Chondrocyte (in vitro differentiated cells): ENCODE data around the gene LYVE1. TPM values are rescaled to one million over a fixed set of nuclear protein-coding genes. Genes with fewer than 3 reads are reported as not detected.
"Not testable (repeated sequence)": the region's sequence is repeated elsewhere in the genome, so short reads cannot be mapped to it uniquely, and the experiment has no call there.

Experiments
- DNase-seq: peaks from one replicate; pipeline ENCODE4 v3.0.0; 2021; ENCODE audit warnings: mixed read lengths, low spot score
- H3K27ac Mint-ChIP-seq: one replicate; pipeline ENCODE4 v1.8.0; 2021; ENCODE audit warnings: mild to moderate bottlenecking, moderate library complexity, mixed read lengths; ENCODE audit not compliant: unreplicated experiment
- H3K27me3 Mint-ChIP-seq: 2 replicates; pipeline ENCODE4 v1.8.0; 2021; ENCODE audit warnings: low read depth, mixed read lengths
- H3K36me3 Mint-ChIP-seq: 2 replicates; pipeline ENCODE4 v1.8.0; 2021; ENCODE audit warnings: low read depth, mixed read lengths
- H3K4me1 Mint-ChIP-seq: 2 replicates; pipeline ENCODE4 v1.8.0; 2021; ENCODE audit warnings: low read depth, mild to moderate bottlenecking, mixed read lengths
- H3K4me3 Mint-ChIP-seq: one replicate; pipeline ENCODE4 v1.8.0; 2021; ENCODE audit warnings: mild to moderate bottlenecking, moderate library complexity, mixed read lengths; ENCODE audit not compliant: unreplicated experiment
- H3K9me3 Mint-ChIP-seq: 2 replicates; pipeline ENCODE4 v1.8.0; 2021; ENCODE audit warnings: low read depth, mixed read lengths
- CTCF ChIP-seq: fragments of 200-600 bp; sonication (generic); IDR thresholded peaks from 2 replicates; pipeline ENCODE4 v1.5.0; 2021; ENCODE audit warnings: antibody characterized with exemption, mild to moderate bottlenecking, moderate library complexity
- total RNA-seq: library from RNA; stranded (reverse); gene quantifications from 3 replicates; pipeline ENCODE4 v1.2.1, GENCODE V29; 2021

LYVE1 gene
- total RNA-seq, 1 donor from 2014 or later: 3.5 TPM

GRCh38 chr11:10599388-10600175, 31.1 kb upstream of the LYVE1 start:
- Mint-ChIP-seq H3K4me1 (peaks cover 45% of the 10 kb centered on the region), H3K9me3 (peaks cover 7% of the 10 kb centered on the region)

GRCh38 chr11:10598816-10599215, 30.4 kb upstream of the LYVE1 start:
- H3K4me3 Mint-ChIP-seq: no peak overlapping the region
- H3K36me3 Mint-ChIP-seq: peaks cover 25% of the 10 kb centered on the region
- no peak overlapping the region for H3K27ac Mint-ChIP-seq
- H3K4me1 Mint-ChIP-seq: peaks cover 45% of the 10 kb centered on the region
- H3K27me3 Mint-ChIP-seq: no peaks in the 10 kb centered on the region
- DNase-seq: no peak
- TF ChIP-seq CTCF: no peak
- H3K9me3 Mint-ChIP-seq: peaks cover 7% of the 10 kb centered on the region

More at GRCh38 chr11:10599388-10600175, 31.1 kb upstream of the LYVE1 start:
- DNase-seq: no peak
- H3K4me3 Mint-ChIP-seq: no peak overlapping the region
- H3K27ac Mint-ChIP-seq: peak overlapping the region; percentile 90
- no peak for TF ChIP-seq CTCF
- H3K36me3 Mint-ChIP-seq: peaks cover 25% of the 10 kb centered on the region
- no peaks in the 10 kb centered on the region for H3K27me3 Mint-ChIP-seq

- Mint-ChIP-seq H3K27ac (no peak overlapping the region), H3K27me3 (no peaks in the 10 kb centered on the region), H3K4me1 (peaks cover 54% of the 10 kb centered on the region), H3K9me3 (peaks cover 7% of the 10 kb centered on the region), H3K4me3 (no peak overlapping the region), H3K36me3 (peaks cover 27% of the 10 kb centered on the region)
- DNase-seq: no peak
- no peak for TF ChIP-seq CTCF
Measured at GRCh38 chr11:10597877-10598351, 29.4 kb upstream of the LYVE1 start.

- DNase-seq, H3K27ac Mint-ChIP-seq, H3K9me3 Mint-ChIP-seq, H3K4me3 Mint-ChIP-seq, H3K27me3 Mint-ChIP-seq: not testable (repeated sequence)
- Mint-ChIP-seq H3K4me1 (peaks cover 60% of the 10 kb centered on the region), H3K36me3 (peaks cover 15% of the 10 kb centered on the region)
Measured at GRCh38 chr11:10595840-10596239, 27.4 kb upstream of the LYVE1 start.

GRCh38 chr11:10594407-10594806, 25.9 kb upstream of the LYVE1 start:
- Mint-ChIP-seq H3K36me3 (peaks cover 17% of the 10 kb centered on the region), H3K4me3 (no peak overlapping the region), H3K27me3 (no peaks in the 10 kb centered on the region), H3K27ac (peak overlapping the region; percentile 96), H3K4me1 (peaks cover 62% of the 10 kb centered on the region), H3K9me3 (peaks cover 7% of the 10 kb centered on the region)
- TF ChIP-seq CTCF: no peak
- no peak for DNase-seq

GRCh38 chr11:10592331-10592730, 23.9 kb upstream of the LYVE1 start:
- Mint-ChIP-seq H3K9me3 (peaks cover 7% of the 10 kb centered on the region), H3K4me1 (peaks cover 64% of the 10 kb centered on the region), H3K27ac (peak overlapping the region; percentile 96), H3K36me3 (peaks cover 11% of the 10 kb centered on the region), H3K4me3 (no peak overlapping the region), H3K27me3 (no peaks in the 10 kb centered on the region)
- DNase-seq: no peak
- TF ChIP-seq CTCF: no peak
